ENCODE measurements around the gene MUC13. TPM values are rescaled to one million over a fixed set of nuclear protein-coding genes. Genes with fewer than 3 reads are reported as not detected.

The MUC13 gene
- total RNA-seq, 4 donors from 2014 or later = 0.56 TPM; not detected in 3

DNA sequence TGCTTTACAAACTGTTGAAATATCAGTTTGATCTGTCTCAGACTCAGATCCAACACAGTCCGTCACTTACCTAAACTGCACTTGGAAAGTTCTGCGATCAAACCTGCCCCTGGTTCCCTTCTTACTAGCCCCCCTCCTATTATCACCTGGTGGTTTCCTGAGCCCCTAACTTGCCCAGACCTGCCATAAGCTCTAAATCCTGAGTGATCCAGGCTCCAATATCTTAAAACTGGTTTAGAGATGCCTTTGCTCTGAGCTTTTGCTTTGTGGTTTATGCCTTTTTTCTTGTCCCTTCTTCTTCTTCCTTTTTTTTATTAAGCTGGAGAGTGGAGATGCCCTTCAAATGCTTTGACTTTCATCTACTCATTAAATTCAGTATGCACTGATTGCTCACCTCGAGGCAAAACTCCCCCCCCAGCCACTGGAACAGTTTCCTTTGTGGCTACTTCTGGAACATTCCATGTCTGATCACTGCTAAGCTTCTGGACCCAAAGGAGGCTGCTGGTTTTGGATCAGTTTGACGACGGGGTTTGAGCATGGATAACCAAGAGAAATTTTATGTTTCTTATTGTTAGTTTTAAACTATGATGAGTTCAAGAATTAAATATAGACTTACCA, 43.9 kb downstream of the MUC13 start:
- TF ChIP-seq EP300 (IDR thresholded peaks at IDR 0.05) (no peak), POLR2AphosphoS5 (IDR thresholded peaks at IDR 0.05) (no peak)
- Histone ChIP-seq H3K27me3 (no peaks in the 10 kb centered on the region), H3K27ac (no peak overlapping the region), H3K4me1 (peaks cover 39% of the 10 kb centered on the region), H3K4me3 (no peak overlapping the region), H3K36me3 (no peaks in the 10 kb centered on the region), H3K9me3 (no peaks in the 10 kb centered on the region)
- no peak for DNase-seq (ENCODE audit: low spot score in 2 of 2)
- WGBS = 60% methylated on average over 5 of the region's 5 CpGs

DNA sequence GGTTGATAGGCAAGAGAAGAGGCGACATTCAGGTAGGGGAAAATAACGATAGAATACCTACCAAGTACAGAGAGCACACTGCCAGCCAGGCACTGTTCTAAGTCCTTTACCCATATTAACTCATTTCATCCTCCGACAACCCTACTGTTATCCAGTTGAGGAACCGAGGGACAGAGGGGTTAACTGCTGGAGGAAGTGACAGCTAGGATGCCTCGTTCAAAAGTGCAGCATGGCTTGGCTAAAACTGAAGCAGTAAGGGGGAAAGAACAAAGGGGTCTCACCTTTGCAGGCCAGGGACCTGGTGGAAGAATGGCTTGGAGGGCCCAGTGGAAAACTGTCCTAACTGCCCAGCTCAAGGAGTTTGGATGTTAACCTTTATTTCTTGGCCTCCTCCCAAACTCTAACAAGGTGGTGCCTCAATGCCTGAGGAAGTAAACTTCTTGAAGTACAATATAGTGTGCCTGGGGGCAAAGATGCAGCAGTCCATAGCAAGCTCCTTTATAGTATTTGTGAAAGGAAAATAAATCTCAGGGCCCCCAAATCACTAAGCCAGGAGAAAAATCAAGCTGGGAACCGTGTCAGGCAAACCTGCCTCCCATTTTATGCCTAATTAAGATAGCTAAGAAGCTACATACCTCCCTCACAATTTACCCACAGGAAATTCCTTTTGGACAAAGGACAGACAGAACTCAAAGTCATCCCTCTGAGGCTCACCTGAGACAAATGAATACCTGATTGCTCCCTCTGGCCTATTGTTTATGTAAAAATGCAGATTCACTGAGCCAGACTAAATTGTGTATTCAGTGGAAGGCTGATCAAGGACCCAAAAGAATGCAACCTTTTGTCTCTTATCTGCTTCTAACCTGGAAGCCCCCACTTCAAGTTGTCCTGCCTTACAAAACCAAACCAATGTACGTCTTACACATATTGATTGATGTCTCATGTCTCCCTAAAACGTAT, 45.8 kb downstream of the MUC13 start:
- Histone ChIP-seq H3K27ac (no peak overlapping the region), H3K36me3 (no peaks in the 10 kb centered on the region), H3K4me1 (peaks cover 42% of the 10 kb centered on the region), H3K27me3 (no peaks in the 10 kb centered on the region), H3K9me3 (no peaks in the 10 kb centered on the region), H3K4me3 (no peak overlapping the region)
- DNase-seq (ENCODE audit: low spot score in 2 of 2) = no peak
- no peak for TF ChIP-seq POLR2AphosphoS5 (IDR thresholded peaks at IDR 0.05)
- TF ChIP-seq, protein P1, sequence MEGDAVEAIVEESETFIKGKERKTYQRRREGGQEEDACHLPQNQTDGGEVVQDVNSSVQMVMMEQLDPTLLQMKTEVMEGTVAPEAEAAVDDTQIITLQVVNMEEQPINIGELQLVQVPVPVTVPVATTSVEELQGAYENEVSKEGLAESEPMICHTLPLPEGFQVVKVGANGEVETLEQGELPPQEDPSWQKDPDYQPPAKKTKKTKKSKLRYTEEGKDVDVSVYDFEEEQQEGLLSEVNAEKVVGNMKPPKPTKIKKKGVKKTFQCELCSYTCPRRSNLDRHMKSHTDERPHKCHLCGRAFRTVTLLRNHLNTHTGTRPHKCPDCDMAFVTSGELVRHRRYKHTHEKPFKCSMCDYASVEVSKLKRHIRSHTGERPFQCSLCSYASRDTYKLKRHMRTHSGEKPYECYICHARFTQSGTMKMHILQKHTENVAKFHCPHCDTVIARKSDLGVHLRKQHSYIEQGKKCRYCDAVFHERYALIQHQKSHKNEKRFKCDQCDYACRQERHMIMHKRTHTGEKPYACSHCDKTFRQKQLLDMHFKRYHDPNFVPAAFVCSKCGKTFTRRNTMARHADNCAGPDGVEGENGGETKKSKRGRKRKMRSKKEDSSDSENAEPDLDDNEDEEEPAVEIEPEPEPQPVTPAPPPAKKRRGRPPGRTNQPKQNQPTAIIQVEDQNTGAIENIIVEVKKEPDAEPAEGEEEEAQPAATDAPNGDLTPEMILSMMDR (IDR thresholded peaks at IDR 0.05) = no peak
- WGBS = 68% methylated on average over 8 of the region's 8 CpGs

DNA sequence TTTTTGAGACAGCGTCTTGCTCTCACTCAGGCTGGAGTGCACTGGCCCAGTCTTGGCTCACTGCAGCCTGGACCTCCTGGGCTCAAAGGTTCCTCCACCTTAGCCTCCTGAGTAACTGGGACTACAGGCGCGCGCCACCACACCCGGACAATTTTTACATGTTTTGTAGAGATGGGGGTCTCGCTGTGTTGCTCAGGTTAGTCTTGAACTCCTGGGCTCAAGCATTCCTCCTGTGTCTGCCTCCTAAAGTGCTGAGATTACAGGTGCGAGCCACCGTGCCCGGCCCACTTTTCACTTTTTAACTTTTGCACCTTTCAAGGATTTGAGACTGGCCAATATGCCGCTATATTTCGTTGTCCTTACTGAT, 46.6 kb downstream of the MUC13 start:
- no peaks in the 10 kb centered on the region for H3K27me3 ChIP-seq
- peak overlapping the region; percentile 97 for H3K27ac ChIP-seq
- 89% methylated on average over 11 of the region's 11 CpGs for WGBS
- peak overlapping the region; percentile 95 for H3K4me3 ChIP-seq
- H3K4me1 ChIP-seq = peaks cover 41% of the 10 kb centered on the region
- DNase-seq (ENCODE audit: low spot score in 2 of 2) = no peak
- H3K9me3 ChIP-seq = no peaks in the 10 kb centered on the region
- H3K36me3 ChIP-seq = no peaks in the 10 kb centered on the region
- TF ChIP-seq POLR2AphosphoS5 (IDR thresholded peaks at IDR 0.05) (no peak), POLR2A (IDR thresholded peaks at IDR 0.05) (no peak), EP300 (IDR thresholded peaks at IDR 0.05) (no peak)
- TF ChIP-seq, protein P1 (IDR thresholded peaks at IDR 0.05) = no peak

DNA sequence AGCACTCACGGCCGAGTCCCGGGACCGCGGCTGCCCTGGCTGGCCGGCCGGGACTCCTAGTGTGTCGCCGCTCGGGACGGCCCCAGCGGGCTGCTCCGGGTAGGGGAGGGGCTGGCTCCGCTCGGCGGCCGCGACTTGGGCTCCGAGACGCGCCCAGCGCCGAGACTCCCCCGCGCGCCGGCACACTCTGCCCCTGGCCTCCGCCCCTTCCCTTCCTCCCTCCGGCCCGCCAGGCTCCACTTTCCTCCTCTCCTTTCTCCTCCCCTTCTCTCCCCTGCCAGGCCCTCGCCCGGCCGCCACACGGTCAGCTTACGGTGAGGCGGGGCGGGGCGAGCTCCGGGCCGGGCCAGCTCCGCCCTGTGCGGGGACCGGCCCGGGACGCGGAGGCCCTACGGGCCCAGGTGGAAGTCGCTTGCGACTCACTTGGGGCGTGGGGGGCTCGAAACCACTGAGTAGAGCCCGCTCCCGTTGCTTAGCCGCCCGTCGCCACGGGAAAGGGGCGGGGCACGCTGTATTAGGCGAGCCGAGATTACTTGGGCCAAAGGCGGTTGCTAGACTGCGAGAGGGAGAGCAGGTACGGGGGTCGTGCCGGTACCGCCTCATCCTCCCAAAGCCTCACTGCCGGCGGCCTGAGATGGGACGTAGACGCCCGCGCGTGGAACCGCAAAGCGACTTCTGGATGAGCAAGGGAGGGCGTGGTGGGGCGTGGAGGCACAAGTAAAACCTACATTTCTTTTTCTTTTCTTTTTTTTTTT, 47.2 kb downstream of the MUC13 start, which contains the start of gene ITGB5:
ITGB5 (minus strand) TSS at position 189 of the 755 bp plus-strand sequence. CDS start 365 bp downstream, outside the sequence.
- no peaks in the 10 kb centered on the region for H3K36me3 ChIP-seq
- no peaks in the 10 kb centered on the region for H3K9me3 ChIP-seq
- peak; percentile 87 to 91 for DNase-seq (ENCODE audit: low spot score in 2 of 2)
- peak within 1 kb of the TSS; percentile 97 for H3K27ac ChIP-seq
- H3K4me3 ChIP-seq = peak within 1 kb of the TSS; percentile 95
- TF ChIP-seq, protein P1 (IDR thresholded peaks at IDR 0.05) = no peak
- TF ChIP-seq EP300 (IDR thresholded peaks at IDR 0.05) (no peak), POLR2A (IDR thresholded peaks at IDR 0.05) (peak in 1 of 2 donors; percentile 42), POLR2AphosphoS5 (IDR thresholded peaks at IDR 0.05) (no peak)
- 5% methylated on average over 17 of the region's 78 CpGs for WGBS
- peaks cover 44% of the 10 kb centered on the region for H3K4me1 ChIP-seq
- no peaks in the 10 kb centered on the region for H3K27me3 ChIP-seq

DNA sequence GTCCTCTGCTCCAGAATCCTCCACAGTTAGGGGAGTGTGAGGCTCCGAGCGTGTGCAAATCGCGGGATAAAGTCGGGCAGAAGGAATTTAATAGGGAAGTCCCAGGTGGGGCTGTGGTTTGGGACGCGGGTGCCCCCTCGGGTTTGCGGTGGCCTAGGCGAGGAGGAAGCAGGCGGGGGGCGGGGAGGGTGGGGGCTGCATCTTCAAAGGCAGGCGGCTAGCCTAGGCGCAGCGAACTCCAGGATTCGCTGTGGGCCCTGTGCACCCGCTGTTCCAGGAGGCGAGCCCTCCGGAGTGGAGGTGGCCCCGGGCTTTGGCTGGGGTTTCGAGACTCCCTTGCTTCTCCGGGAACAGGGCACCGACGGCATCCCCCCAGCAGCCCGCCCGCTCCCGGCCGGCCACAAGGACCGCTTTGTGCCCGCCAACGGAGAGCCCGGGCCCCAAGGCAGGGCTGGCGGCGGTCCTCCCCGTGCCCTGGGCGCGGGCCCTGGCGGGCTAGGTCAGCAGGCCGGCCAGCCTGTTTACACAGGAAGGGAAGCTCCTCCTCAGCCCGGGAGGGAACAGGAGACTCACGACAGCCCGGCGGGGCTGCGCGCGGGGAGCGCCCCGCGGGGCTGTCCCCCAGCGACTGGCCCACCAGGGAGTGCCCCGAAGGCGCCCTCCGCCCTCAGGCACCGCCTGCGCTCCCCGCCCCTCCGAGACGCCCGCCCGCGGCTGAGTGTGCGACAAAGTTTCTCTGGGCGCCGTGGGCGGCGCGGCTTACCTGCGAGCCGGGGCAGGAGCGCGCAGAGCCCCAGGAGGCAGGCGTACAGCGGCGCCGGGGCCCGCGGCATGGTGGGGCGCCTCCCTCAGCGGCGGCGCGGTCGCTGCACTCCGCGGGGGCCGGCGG, 48.1 kb downstream of the MUC13 start:
- Histone ChIP-seq H3K4me1 (peaks cover 54% of the 10 kb centered on the region), H3K27me3 (no peaks in the 10 kb centered on the region), H3K27ac (peak overlapping the region; percentile 97), H3K36me3 (no peaks in the 10 kb centered on the region), H3K9me3 (no peaks in the 10 kb centered on the region), H3K4me3 (peak overlapping the region; percentile 95)
- TF ChIP-seq EP300 (IDR thresholded peaks at IDR 0.05) (no peak), POLR2A (IDR thresholded peaks at IDR 0.05) (peak in 1 of 2 donors; percentile 32)
- DNase-seq (ENCODE audit: low spot score in 2 of 2) = peak in 1 of 2 donors; percentile 72
- WGBS = under 1% methylated on average over 19 of the region's 87 CpGs
